ENCODE data around the gene CTDNEP1.
A peak's percentile ranks its signal among the peaks of the same experiment; 100 is the strongest.

The CTDNEP1 gene

GRCh38 chr17:7251661-7252175 is at the start of gene CTDNEP1:
CTDNEP1 (minus strand) TSS chr17:7251734; CDS start chr17:7251296, 438 bp downstream.
- peak; percentile 91 for DNase-seq

GRCh38 chr17:7296189-7296861 is 44.8 kb upstream of the CTDNEP1 start:
- peak; percentile 27 for DNase-seq

- no peak for DNase-seq
Observed at GRCh38 chr17:7295230-7296180, 44.0 kb upstream of the CTDNEP1 start.

GRCh38 chr17:7294614-7295153 is 43.1 kb upstream of the CTDNEP1 start, which contains the start of gene YBX2:
YBX2 (minus strand) TSS chr17:7294639; CDS start chr17:7294500, 139 bp downstream.
- DNase-seq, result no peak

GRCh38 chr17:7293816-7294613 is 42.5 kb upstream of the CTDNEP1 start:
- DNase-seq, result no peak

GRCh38 chr17:7293159-7293558 is 41.6 kb upstream of the CTDNEP1 start:
- DNase-seq, result no peak

- no peak for DNase-seq
Observed at GRCh38 chr17:7292729-7293128, 41.2 kb upstream of the CTDNEP1 start.

- no peak for DNase-seq
Observed at GRCh38 chr17:7292194-7292593, 40.7 kb upstream of the CTDNEP1 start.

GRCh38 chr17:7290685-7291084 is 39.2 kb upstream of the CTDNEP1 start:
- no peak for DNase-seq

GRCh38 chr17:7290166-7290565 is 38.6 kb upstream of the CTDNEP1 start:
- DNase-seq, result no peak

- no peak for DNase-seq
Observed at GRCh38 chr17:7289256-7290032, 37.9 kb upstream of the CTDNEP1 start.

GRCh38 chr17:7285679-7286078 is 34.1 kb upstream of the CTDNEP1 start:
- no peak for DNase-seq

GRCh38 chr17:7284911-7285310 is 33.4 kb upstream of the CTDNEP1 start:
- no peak for DNase-seq

- DNase-seq, result no peak
Observed at GRCh38 chr17:7283471-7284216, 32.1 kb upstream of the CTDNEP1 start.

- no peak for DNase-seq
Observed at GRCh38 chr17:7282752-7283321, 31.3 kb upstream of the CTDNEP1 start.

- no peak for DNase-seq
Observed at GRCh38 chr17:7281953-7282751, 30.6 kb upstream of the CTDNEP1 start.

GRCh38 chr17:7281074-7281952 is 29.8 kb upstream of the CTDNEP1 start, which contains the start of gene SLC2A4:
SLC2A4 (plus strand) TSS chr17:7281718; CDS start chr17:7281935, 217 bp downstream.
- DNase-seq, result peak; percentile 8

GRCh38 chr17:7280519-7281073 is 29.1 kb upstream of the CTDNEP1 start:
- peak; percentile 38 for DNase-seq
